GM18498 (cell line): ENCODE data around the gene LEMD2.

Experiments used
- ATAC-seq: cut with Tn5 transposase; IDR thresholded peaks from one replicate; pipeline ENCODE4 v1.9.1; 2021; ENCODE audit warnings: mild to moderate bottlenecking, moderate library complexity; ENCODE audit not compliant: unreplicated experiment

The LEMD2 gene

DNA sequence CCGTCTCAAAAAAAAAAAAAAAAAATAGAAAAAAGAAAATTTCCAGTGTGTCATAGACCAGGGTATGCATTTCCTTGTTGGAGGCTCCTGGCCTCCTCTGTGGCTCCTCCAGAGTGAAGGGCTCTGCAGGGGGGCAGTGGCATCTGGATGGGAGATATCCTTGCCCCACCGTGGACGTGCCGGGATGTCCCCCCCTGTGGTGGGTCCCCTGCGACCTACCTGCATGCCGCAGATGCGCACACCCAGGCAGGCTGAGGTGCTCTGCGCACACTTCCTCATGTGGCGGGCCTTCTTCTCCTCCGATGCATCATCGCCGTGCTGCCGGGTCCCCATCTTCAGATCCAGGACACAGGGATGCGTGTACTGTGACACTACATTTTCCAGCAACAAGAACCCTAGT is 63.7 kb downstream of the LEMD2 start:
- no peak for ATAC-seq

DNA sequence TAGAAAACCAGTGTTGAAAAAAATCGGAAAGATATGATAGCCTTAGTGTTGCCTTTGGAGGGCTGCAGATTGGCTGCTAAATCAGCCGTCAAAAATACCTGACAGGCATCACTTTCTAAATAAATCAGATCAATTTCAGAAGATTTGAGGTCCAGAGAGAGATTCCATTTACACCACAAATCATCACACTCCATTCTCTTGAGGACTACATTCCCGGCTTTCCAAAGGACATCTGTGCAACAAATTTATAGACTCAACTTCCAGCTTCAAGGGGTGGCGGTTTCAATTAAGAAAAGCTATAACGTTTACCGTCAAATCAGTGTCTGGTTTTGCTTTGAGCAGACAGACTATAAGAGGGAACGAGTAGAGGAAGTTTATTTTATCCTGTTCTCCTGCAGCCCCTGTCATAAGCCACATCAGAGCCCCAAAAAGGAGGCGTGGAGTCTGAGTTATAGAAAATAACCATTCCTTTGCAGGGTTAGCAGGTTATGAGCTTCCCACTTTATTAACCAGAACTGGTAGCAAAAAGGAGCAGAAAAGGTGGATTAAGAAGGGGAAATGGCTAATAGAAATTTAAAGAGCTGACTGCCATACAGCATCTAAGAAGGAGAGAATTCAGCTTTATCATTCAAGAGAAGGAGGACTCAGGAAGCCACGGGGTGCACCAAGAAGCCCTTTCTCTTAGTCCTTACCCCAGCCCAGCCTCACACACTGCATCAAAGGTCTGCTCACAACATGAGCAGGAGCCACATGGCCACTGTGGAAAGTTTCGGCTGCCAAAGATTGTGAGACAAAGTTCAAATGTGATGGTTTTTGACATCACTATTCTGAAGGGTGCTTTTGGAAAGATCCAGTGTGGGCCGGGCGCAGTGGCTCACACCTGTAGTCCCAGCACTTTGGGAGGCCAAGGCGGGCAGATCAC is 64.6 kb downstream of the LEMD2 start:
- no peak for ATAC-seq

DNA sequence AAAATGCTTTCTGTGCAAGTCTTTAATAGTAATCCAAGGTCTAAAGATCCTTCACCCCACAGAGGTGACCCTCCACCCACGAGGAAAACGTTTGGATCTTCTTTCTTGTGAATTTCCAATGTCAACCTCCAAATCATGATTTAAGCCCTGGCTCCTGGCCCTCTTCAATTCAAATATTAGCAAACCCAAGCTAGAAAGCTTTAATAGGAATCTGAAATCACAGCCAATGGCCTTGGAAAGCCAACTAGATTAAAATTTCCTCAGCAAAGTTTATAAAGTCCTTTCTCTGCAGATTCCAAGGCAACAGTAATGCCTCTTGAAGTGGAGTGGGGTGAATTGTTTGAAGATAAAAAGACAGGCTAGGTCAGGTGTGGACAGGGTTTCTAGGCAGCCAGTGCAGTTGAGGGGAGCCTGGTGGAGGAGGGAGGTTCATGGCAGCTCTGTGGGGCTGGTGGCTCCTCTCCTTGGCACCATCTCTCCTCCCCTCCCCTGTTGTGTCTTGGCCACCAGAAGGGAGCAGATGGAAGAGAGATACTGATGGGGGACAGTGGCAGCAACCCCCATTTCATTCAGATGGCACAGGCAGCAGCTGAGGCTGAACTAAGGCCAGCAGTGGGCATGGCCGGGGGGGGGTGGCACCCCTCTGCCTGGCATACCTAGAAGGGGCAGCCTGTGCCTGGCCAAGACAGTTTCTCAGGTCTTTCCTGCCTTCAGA is 65.4 kb downstream of the LEMD2 start:
- no peak for ATAC-seq

GRCh38 chr6:33722103-33722623 is 66.8 kb downstream of the LEMD2 start:
- no peak for ATAC-seq

GRCh38 chr6:33721508-33721907 is 67.4 kb downstream of the LEMD2 start:
- no peak for ATAC-seq
